ENCODE results near the gene ARID4A.
A peak's percentile ranks its signal among the peaks of the same experiment; 100 is the strongest.
"Not testable (repeated sequence)": the region's sequence is repeated elsewhere in the genome, so short reads cannot be mapped to it uniquely, and the experiment has no call there.

ARID4A gene

DNA sequence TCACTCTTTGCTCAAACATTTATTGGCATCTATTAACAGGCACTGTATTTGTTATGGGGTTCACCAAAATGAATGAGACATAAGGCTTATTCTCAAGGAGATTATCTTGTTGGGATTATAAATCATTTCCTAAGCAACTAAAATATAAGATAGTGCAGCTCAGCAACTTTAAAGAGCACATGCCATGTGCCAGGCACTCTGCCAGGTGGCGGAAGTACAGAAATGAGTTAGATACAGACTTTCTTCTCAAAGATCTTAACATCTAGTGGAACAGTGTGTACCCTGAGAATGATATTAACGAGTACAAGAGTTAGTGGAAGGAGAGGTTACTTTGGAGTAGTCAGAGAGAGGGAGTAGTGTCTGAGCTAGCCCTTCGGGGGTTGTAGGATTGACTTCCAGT lies 68.9 kb downstream of the ARID4A start:
- no peak for DNase-seq

GRCh38 chr14:58368956-58369355 lies 70.6 kb downstream of the ARID4A start:
- peak; percentile 23 for DNase-seq

DNA sequence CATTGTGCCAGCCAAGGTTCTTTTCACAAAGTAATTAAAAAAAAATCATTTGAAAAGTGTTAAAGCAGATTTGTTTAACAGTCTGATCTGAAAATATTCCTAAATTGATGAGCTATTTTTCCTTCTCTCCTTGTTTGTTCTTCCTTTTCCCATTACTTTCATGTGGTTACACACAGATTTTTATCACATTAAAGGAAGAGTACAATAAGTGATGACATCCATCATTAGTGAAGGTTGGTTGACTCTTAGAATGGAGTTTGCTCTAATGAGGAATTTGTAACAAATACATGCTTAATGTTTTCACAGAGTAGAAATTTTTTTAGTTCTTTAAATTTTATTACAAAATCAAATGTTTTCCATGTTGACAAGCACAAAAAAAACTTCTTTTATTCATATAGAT lies 78.4 kb downstream of the ARID4A start:
- no peak for DNase-seq

- DNase-seq, result no peak
These were observed 92.5 kb downstream of the ARID4A start for GRCh38 chr14:58390830-58391229.

DNA sequence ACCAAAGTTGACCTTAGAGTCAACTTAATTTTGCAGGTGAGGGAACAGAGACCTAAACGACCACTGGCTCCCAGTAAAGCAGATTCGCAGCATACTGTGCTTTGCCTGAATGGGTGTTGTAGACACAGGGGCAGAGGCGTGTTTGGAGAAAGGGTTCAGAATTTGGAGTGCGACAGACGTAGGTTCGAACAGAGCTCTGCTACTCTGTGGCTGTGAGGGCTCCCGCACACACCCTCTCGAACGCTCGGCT lies 97.1 kb downstream of the ARID4A start:
- DNase-seq, result no peak

DNA sequence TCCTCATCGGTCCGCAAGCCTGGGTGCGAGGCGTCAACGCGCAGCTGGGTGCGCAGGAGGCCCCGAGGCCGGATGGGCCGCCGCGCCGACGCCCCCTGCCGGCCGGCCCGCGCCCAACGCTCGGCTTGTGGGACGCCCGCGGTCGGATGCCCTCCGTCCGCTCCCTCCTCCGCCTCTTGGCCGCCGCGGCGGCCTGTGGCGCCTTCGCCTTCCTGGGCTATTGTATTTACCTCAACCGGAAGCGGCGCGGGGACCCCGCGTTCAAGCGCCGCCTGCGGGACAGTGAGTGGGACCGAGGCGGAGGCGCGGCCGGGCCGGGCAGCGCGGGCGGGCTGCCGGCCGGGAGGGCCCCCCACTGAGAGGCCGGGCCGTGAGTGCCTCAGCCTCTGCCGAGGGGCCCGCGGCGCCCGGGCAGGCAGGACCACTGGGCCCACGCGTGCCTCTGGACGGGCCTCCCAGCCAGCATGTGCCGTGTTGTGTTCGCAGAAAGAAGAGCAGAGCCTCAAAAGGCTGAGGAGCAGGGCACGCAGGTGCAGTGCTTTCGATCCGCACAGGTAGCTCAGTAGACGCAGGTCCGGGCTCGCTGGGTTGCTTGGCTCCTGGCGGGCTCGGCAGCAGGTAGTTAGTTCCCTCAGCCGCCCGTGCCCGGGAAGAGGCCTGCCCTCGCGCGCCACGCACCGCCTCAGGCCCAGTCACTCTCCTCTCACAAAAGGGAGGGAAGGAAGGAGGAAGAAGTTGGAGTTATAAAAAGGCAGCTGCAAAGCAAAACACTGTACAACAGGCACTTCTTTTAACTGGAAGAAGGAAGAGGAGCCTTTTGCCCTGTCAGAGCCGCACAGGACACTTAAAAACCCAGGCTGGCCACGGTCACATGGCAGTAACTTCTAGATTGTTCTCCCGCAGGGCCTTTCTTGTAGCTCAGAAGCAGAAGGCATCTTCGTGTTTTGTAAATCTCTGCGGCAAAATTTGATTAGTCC lies 97.7 kb downstream of the ARID4A start, which contains the start of gene TOMM20L:
TSS of gene TOMM20L (plus strand) at position 119 of the 977 bp plus-strand sequence. CDS start at position 147, 28 bp downstream.
- DNase-seq, result peak; percentile 75

- DNase-seq, result no peak
These were observed 98.8 kb downstream of the ARID4A start for GRCh38 chr14:58397156-58397555.

- no peak for DNase-seq
These were observed 100.1 kb downstream of the ARID4A start for GRCh38 chr14:58398495-58398894.

DNA sequence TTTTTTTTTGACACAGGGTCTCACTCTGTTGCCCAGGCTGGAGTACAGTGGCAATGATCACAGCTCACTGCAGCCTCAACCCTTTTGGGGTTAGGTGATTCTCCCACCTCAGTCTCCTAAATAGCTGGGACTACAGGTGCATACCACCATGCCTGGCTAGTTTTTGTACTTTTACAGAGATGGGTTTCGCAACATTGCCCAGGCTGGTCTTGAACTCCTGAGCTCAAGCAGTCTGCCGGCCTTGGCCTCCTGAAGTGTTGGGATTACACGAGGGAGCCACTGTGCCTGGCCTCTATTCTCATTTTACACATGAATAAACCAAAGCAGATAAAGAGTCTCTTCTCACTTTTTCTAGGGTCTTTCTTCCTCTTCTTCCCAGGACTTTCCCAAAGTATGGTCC lies 100.5 kb downstream of the ARID4A start:
- no peak for DNase-seq

- DNase-seq, result no peak
These were observed 103.2 kb downstream of the ARID4A start for GRCh38 chr14:58401587-58401986.

GRCh38 chr14:58408681-58409215 lies 110.4 kb downstream of the ARID4A start:
- no peak for DNase-seq

DNA sequence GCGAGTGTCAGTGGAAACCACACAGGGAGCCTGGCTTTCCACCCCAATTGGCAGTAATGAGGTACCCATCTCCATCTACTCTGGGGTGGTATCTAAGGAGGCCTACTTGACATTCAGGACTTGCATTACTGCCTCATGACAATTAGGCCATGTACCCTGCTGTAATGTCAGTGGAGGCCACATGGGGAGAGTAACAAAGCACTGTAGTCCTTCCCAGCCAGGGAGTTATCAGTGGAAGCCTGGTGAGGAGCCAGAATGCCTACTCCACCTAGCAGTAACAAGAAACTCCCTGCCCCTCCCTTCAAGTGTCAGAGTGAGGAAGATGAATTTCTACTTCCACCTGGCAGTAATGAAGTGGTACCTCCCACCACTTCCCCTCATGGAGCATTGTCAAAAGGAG lies 116.5 kb downstream of the ARID4A start:
- DNase-seq, result no peak

DNA sequence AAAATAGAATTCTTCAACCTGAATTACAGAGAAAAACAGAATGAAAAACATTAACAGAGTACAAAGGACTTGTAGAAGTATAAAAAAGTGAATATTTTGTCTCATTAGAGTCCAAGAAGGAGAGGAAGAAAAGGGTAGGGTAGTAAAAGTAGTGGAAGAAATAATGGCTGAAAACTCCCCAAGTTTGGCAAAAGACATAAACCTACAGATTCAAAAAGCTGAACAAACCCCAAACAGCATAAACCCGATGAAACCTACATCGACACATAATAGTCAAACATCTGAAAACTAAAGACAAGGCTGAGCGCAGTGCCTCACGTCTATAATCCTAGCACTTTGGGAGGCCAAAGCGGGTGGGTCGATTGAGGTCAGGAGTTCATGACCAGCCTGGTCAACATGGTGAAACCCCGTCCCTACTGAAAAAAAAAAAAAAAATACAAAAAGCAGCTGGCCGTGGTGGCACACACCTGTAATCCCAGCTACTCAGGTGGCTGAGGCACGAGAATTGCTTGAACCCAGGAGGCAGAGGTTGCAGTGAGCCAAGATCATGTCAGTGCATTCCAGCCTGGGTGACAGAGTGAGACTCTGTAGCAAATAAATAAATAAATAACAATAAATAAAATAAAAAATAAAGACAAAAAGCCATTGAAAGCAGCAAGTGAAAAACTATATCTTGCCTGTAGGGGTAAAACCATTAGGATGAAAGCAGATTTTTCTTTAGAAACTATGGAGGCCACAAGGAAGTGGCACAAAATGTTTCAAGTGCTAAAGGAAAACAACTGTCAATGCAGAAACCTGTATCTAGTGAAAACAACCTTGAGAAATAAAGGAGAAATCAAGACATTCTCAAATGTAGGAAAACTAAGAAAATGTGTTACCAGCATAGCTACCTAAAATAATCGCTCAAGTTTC lies 117.5 kb downstream of the ARID4A start:
- DNase-seq, result no peak

DNA sequence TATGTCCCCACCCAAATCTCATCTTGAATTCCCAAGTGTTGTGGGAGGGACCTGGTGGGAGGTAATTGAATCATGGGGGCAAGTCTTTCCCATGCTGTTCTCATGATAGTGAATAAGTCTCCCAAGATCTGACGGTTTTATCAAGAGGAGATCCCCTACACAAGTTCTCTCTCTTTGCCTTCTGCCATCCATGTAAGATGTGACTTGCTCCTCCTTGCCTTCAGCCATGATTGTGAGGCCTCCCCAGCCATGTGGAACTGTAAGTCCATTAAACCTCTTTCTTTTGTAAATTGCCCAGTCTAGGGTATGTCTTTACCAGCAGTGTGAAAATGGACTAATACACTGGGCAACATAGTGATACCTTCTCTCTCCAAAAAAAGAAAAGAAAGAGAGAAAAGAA lies 118.6 kb downstream of the ARID4A start:
- not testable (repeated sequence) for DNase-seq
